Sigmoid colon (tissue), 7 donors: ENCODE measurements around the gene AIRE. TPM values are rescaled to one million over a fixed set of nuclear protein-coding genes. Genes with fewer than 3 reads are reported as not detected.
A peak's percentile ranks its signal among the peaks of the same experiment; 100 is the strongest.

Experiments used
- DNase-seq: peaks from one replicate; pipeline ENCODE4 v3.0.0-alpha.2; 2019
- H3K27ac ChIP-seq, 4 donors: fragments of 200-600 bp; sonication (generic); one replicate each; pipeline ENCODE4 v1.5.1; 2016 to 2019; ENCODE audit warnings: mild to moderate bottlenecking in 1 of 4
- H3K27me3 ChIP-seq, 3 donors: fragments of 200-600 bp; sonication (generic); one replicate each; pipeline ENCODE4 v1.5.1; 2019; ENCODE audit warnings: mild to moderate bottlenecking in 1 of 3
- H3K36me3 ChIP-seq, 4 donors: fragments of 200-600 bp; sonication (generic); one replicate each; pipeline ENCODE4 v1.5.1; 2016 to 2019
- H3K4me1 ChIP-seq, 4 donors: fragments of 200-600 bp; sonication (generic); one replicate each; pipeline ENCODE4 v1.5.1; 2017 to 2019
- H3K4me3 ChIP-seq, 4 donors: fragments of 200-600 bp; sonication (generic); one replicate each; pipeline ENCODE4 v1.5.1; 2017 to 2019; ENCODE audit warnings: mild to moderate bottlenecking in 2 of 4, moderate library complexity in 1 of 4
- H3K9me3 ChIP-seq, 4 donors: fragments of 200-600 bp in 3 of 4; sonication (generic) in 3 of 4; one replicate each; pipeline versions ENCODE4 v1.5.1 to v1.6.1; 2013 to 2019
- CTCF ChIP-seq, 4 experiments: fragments of 450-650 bp in 3 of 4; fragments of 200-600 bp in 1 of 4; IDR thresholded peaks; one replicate each; pipeline ENCODE4 v1.5.1; 2016 to 2019; ENCODE audit warnings: antibody characterized with exemption in 4 of 4, mild to moderate bottlenecking in 3 of 4, moderate library complexity in 2 of 4
- EP300 ChIP-seq, 4 donors: sonication (generic); formaldehyde crosslinking; IDR thresholded peaks; one replicate each; pipeline ENCODE4 v1.6.1; 2017; ENCODE audit warnings: antibody characterized with exemption in 4 of 4
- POLR2A ChIP-seq, 2 donors: fragments of 450-650 bp; IDR thresholded peaks; one replicate each; pipeline ENCODE4 v1.6.1; 2016; ENCODE audit warnings: antibody characterized with exemption in 2 of 2, mild to moderate bottlenecking in 2 of 2, moderate library complexity in 2 of 2
- POLR2AphosphoS5 ChIP-seq, 4 donors: sonication (generic); formaldehyde crosslinking; IDR thresholded peaks; one replicate each; pipeline ENCODE4 v1.6.1; 2017; ENCODE audit warnings: antibody characterized with exemption in 4 of 4
- WGBS, 2 donors: extraction: QIAGEN DNeasy Blood & Tissue Kit; methylation state at CpG; one replicate each; pipeline ENCODE4 v1.1.7; 2013; 5-methylcytosine and 5-hydroxymethylcytosine counted together
- intact Hi-C: fragments of 100-400 bp; cut with DNase I; formaldehyde crosslinking; loops from one replicate; pipeline ENCODE4 v1.15.1; 2023
- polyA plus RNA-seq, 3 donors: library from polyadenylated mRNA; stranded (reverse); fragments of 200-250 nt; gene quantifications; one replicate each; pipeline ENCODE4 v1.2.3, GENCODE V29; 2013
- total RNA-seq, 4 donors: library from RNA; depleted of rRNA; stranded (reverse); fragments of >200 nt; gene quantifications; one replicate each; pipeline ENCODE4 v1.1.0, GENCODE V29; 2016
- donor health status: healthy with polysubstance abuse.
- donor health status: Bipolar disorder and iron deficiency.
- donor health status: healthy.

Gene AIRE
- total and polyA plus RNA-seq, 7 donors: 0.61 TPM; not detected in 6

DNA sequence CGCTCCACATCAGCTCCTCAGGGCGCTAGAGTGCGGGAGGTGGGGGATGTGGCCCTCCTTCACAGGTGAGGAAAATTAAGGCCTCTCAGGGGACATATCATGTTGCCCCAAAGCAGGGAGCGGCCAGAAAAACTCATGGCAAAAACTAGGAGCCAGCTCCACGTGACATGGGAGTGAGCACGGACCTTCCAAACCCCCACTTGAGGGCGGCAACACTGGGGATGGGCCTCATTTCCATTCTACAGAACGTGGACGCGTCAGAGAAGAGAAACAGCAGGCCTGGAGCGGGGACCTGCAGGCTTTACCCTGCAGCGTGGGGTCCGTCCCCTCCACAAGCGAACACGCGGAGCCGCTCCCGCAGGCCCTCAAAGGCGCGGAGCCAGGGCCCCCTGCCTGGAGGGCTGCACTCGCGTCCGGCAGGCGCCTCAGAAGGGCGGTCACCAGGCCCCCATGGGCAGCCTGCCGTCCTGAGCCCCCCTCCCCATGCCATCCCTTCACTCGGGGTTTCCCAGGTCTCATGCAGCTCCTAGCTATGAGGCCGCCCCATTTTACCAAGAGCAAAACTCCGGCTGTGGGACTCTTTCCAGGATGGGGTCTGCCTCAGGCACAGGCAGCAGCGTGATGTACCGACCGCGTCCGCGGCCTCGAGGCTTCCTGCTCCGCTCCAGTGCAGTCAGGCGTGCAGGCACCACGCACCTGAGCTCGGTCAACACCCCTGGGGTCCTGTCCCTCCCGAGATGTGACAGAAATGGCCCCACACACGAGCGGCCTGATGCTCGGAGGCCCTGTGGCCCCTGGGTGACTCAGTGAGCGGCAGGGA, 48.0 kb downstream of the AIRE start:
- intact Hi-C loops: no loop called here
- no peak overlapping the region for H3K4me3 ChIP-seq
- no peak overlapping the region for H3K27ac ChIP-seq
- no peak for DNase-seq
- TF ChIP-seq EP300 (IDR thresholded peaks at IDR 0.05): no peak
- no peak for TF ChIP-seq CTCF (IDR thresholded peaks at IDR 0.05)
- no peak for TF ChIP-seq POLR2AphosphoS5 (IDR thresholded peaks at IDR 0.05)
- no peak for TF ChIP-seq POLR2A (IDR thresholded peaks at IDR 0.05)
- H3K27me3 ChIP-seq: no peaks in the 10 kb centered on the region
- H3K4me1 ChIP-seq: peaks cover 0 to 16% (median 11%) of the 10 kb centered on the region in 4 donors
- no peaks in the 10 kb centered on the region for H3K9me3 ChIP-seq
- WGBS, 2 donors: 87 to 91% methylated on average over 45 of the region's 45 CpGs
- H3K36me3 ChIP-seq: peaks cover 0 to 60% (median 3%) of the 10 kb centered on the region in 4 donors

- Histone ChIP-seq H3K9me3 (no peaks in the 10 kb centered on the region), H3K27ac (no peak overlapping the region), H3K36me3 (peaks cover 0 to 60% (median 3%) of the 10 kb centered on the region in 4 donors), H3K4me3 (no peak overlapping the region), H3K27me3 (no peaks in the 10 kb centered on the region), H3K4me1 (peaks cover 0 to 16% (median 11%) of the 10 kb centered on the region in 4 donors)
- TF ChIP-seq POLR2A (IDR thresholded peaks at IDR 0.05) (no peak), EP300 (IDR thresholded peaks at IDR 0.05) (no peak), CTCF (IDR thresholded peaks at IDR 0.05) (no peak), POLR2AphosphoS5 (IDR thresholded peaks at IDR 0.05) (no peak)
- 87 to 88% methylated on average over 26 of the region's 26 CpGs for WGBS, 2 donors
- intact Hi-C loops: loop anchor here (5.0 kb wide), 2 partner anchors 103 to 483 kb away; partner anchors contain the start of gene SUMO3
- DNase-seq: no peak
Measured at GRCh38 chr21:44334329-44335030, 48.8 kb downstream of the AIRE start.

DNA sequence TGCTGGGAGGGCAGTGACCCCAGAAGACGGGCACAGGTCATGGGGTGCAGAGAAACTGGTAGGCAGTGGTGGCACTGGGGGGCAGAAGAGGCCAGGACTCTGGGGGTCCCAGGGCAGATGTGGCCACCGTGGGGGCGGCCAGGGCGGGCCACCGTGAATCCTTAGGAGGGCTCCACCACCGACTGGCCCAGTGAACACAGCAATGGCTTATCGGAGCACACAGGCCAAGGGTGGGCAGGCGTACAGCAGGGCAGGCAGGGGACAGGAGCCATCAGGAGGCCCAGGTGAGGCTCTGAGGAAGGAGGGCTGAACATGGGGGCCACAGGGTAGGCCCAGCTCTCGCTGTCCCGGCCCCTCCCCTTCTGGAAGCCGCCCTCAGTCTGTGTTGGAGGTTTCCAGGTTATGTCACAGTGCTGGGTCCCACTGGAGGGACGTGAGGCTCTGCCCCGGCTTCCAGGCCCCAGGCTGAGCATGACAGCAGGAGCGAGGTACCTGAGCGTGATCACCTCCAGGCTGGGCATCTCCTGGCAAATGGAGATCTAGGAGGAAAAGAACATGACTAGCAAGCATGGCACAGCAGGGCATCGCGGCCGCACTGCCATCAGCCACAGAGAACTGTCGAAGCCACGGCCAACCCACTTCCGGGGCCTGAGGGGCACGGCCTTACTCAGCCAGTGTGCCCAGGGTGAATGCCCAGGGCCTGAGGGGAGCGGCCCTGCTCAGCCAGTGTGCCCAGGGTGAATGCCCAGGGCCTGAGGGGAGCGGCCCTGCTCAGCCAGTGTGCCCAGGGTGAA, 49.8 kb downstream of the AIRE start:
- Histone ChIP-seq H3K4me1 (peaks cover 0 to 26% (median 18%) of the 10 kb centered on the region in 4 donors), H3K4me3 (no peak overlapping the region), H3K27me3 (no peaks in the 10 kb centered on the region), H3K27ac (no peak overlapping the region), H3K9me3 (no peaks in the 10 kb centered on the region), H3K36me3 (peaks cover 0 to 52% (median 3%) of the 10 kb centered on the region in 4 donors)
- TF ChIP-seq POLR2A (IDR thresholded peaks at IDR 0.05) (no peak), CTCF (IDR thresholded peaks at IDR 0.05) (no peak), POLR2AphosphoS5 (IDR thresholded peaks at IDR 0.05) (no peak), EP300 (IDR thresholded peaks at IDR 0.05) (no peak)
- intact Hi-C loops: loop anchor here (5.0 kb wide), 2 partner anchors 102 to 482 kb away; partner anchors contain the start of gene SUMO3
- WGBS, 2 donors: 95 to 96% methylated on average over 23 of the region's 24 CpGs
- no peak for DNase-seq

- Histone ChIP-seq H3K9me3 (no peaks in the 10 kb centered on the region), H3K27me3 (no peaks in the 10 kb centered on the region), H3K27ac (peak overlapping the region; percentile 93 to 99 (median 96)), H3K36me3 (peaks cover 0 to 32% (median 3%) of the 10 kb centered on the region in 4 donors), H3K4me1 (peaks cover 0 to 26% (median 18%) of the 10 kb centered on the region in 4 donors), H3K4me3 (no peak overlapping the region)
- intact Hi-C loops: loop anchor here (5.0 kb wide), 2 partner anchors 100 to 480 kb away; partner anchors contain the start of gene SUMO3
- DNase-seq: no peak
- 71 to 91% methylated on average over 3 of the region's 3 CpGs for WGBS, 2 donors
- TF ChIP-seq CTCF (IDR thresholded peaks at IDR 0.05) (no peak), POLR2A (IDR thresholded peaks at IDR 0.05) (no peak), EP300 (IDR thresholded peaks at IDR 0.05) (no peak), POLR2AphosphoS5 (IDR thresholded peaks at IDR 0.05) (no peak)
Measured at GRCh38 chr21:44337449-44337848, 51.8 kb downstream of the AIRE start.
